ENCODE results near the gene RALGPS1.
"Not testable (repeated sequence)": the region's sequence is repeated elsewhere in the genome, so short reads cannot be mapped to it uniquely, and the experiment has no call there.

The RALGPS1 gene

DNA sequence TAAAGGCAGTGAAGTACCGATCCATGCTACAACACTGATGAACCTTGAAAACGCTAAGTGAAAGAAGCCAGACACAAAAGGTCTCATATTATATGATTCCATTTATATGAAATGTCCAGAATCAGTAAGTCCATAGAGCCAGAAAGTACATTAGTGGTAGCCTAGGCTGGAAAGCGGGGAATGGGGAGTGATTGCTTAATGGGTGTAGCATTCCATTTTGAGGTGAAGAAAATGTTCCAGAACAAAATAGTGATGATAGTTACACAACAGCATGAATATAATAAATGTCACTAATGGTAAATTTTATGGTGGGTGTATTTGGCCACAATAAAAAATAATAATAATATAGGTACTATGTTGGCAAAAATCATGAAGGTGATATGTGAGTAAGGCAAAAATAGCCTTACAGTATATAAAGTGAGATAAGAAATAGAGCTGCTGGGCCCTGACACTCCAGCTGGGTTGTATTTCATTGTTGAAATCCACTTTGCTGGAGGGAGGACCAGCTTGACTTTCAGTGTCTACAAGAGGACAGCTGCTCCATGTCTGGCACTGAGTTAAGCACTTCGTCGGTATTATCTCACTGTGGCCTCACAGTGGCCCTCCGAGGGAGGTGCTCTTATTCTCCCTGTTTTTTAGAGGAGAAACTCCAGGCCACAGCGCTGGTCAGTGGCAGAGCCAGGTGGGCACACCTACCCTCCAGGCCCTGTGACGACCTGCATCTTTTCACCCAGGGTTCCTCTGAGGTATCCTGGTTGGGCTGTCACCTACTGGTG is 230.3 kb downstream of the RALGPS1 start:
- no peak overlapping the region for H3K27ac ChIP-seq (ENCODE audit: poor library complexity, severe bottlenecking)
- ATAC-seq (ENCODE audit: low read depth) (no peak), DNase-seq (ENCODE audit: low spot score) (no peak)

DNA sequence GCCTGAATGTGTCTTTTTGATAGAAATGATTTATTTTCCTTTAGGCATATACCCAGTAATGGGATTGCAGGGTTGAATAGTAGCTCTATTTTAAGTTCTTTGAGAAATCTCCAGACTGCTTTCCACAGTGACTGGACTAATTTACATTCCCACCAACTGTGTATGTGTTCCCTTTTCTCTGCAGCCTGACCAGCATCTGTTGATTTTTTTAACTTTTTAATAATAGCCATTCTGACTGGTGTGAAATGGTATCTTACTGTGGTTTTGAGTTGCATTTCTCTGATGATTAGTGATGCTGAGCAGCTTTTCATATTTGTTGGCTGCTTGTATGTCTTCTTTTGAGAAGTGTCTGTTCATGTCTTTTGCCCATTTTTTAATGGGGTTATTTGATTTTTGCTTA is 232.3 kb downstream of the RALGPS1 start:
- not testable (repeated sequence) for ATAC-seq (ENCODE audit: low read depth)

More for the DNA sequence above, 230.3 kb downstream of the RALGPS1 start:
- H3K36me3 ChIP-seq (ENCODE audit: low read depth), result no peaks in the 10 kb centered on the region
- TF ChIP-seq, protein P1, sequence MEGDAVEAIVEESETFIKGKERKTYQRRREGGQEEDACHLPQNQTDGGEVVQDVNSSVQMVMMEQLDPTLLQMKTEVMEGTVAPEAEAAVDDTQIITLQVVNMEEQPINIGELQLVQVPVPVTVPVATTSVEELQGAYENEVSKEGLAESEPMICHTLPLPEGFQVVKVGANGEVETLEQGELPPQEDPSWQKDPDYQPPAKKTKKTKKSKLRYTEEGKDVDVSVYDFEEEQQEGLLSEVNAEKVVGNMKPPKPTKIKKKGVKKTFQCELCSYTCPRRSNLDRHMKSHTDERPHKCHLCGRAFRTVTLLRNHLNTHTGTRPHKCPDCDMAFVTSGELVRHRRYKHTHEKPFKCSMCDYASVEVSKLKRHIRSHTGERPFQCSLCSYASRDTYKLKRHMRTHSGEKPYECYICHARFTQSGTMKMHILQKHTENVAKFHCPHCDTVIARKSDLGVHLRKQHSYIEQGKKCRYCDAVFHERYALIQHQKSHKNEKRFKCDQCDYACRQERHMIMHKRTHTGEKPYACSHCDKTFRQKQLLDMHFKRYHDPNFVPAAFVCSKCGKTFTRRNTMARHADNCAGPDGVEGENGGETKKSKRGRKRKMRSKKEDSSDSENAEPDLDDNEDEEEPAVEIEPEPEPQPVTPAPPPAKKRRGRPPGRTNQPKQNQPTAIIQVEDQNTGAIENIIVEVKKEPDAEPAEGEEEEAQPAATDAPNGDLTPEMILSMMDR (IDR thresholded peaks at IDR 0.05; ENCODE audit: poor library complexity, severe bottlenecking), result no peak
- no peaks in the 10 kb centered on the region for H3K27me3 ChIP-seq (ENCODE audit: insufficient read depth, poor library complexity, severe bottlenecking)
- no peaks in the 10 kb centered on the region for H3K9me3 ChIP-seq (ENCODE audit: severe bottlenecking)
- H3K4me3 ChIP-seq (ENCODE audit: severe bottlenecking), result no peak overlapping the region
- no peaks in the 10 kb centered on the region for H3K4me1 ChIP-seq (ENCODE audit: insufficient read depth, poor library complexity, severe bottlenecking)

DNA sequence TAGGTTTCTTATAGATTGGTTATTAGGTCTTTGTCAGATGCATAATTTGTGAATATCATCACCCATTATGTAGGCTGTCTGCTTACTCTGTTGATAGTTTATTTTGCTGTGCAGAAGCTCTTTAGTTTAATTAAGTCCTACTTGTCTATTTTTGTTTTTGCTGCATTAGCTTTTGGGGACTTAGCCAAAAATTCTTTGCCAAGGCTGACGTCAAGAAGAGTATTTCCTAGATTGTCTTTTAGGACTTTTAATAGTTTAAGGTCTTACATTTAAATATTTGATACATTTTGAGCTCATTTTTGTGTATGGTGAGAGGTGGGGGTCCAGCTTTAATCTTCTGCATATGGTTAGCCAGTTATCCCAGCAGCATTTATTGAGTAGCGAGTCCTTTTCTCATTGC is 232.7 kb downstream of the RALGPS1 start:
- H3K4me3 ChIP-seq (ENCODE audit: severe bottlenecking), result no peak overlapping the region
- no peaks in the 10 kb centered on the region for H3K27me3 ChIP-seq (ENCODE audit: insufficient read depth, poor library complexity, severe bottlenecking)
- H3K27ac ChIP-seq (ENCODE audit: poor library complexity, severe bottlenecking), result no peak overlapping the region
- ATAC-seq (ENCODE audit: low read depth) (no peak), DNase-seq (ENCODE audit: low spot score) (no peak)
- no peaks in the 10 kb centered on the region for H3K36me3 ChIP-seq (ENCODE audit: low read depth)
- TF ChIP-seq, protein P1 (IDR thresholded peaks at IDR 0.05; ENCODE audit: poor library complexity, severe bottlenecking), result no peak
- no peaks in the 10 kb centered on the region for H3K4me1 ChIP-seq (ENCODE audit: insufficient read depth, poor library complexity, severe bottlenecking)
- H3K9me3 ChIP-seq (ENCODE audit: severe bottlenecking), result no peaks in the 10 kb centered on the region

More for the DNA sequence above, 232.3 kb downstream of the RALGPS1 start:
- H3K4me3 ChIP-seq (ENCODE audit: severe bottlenecking); H3K4me1 ChIP-seq (ENCODE audit: insufficient read depth, poor library complexity, severe bottlenecking); H3K27ac ChIP-seq (ENCODE audit: poor library complexity, severe bottlenecking); H3K36me3 ChIP-seq (ENCODE audit: low read depth); H3K9me3 ChIP-seq (ENCODE audit: severe bottlenecking); H3K27me3 ChIP-seq (ENCODE audit: insufficient read depth, poor library complexity, severe bottlenecking); DNase-seq (ENCODE audit: low spot score): not testable (repeated sequence)

DNA sequence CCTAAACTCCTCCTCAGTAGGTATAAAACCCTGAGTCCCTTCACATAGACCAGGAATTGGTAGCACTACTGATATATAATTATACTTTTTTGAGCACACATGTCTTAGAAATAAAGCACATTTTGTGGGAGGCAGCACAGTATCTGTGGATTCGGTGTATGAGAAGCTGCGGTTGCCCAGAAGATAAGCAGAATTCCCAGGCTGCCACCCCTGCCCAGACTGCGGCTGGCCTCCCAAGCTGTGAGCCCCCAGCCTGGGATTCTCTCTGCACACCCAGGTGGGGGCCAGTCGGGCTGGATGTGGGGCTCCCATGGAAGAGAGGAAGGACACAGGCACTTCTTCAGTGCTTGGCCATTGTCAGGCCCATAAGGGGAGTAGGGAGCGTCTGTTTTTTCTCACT is 233.4 kb downstream of the RALGPS1 start:
- no peak overlapping the region for H3K4me3 ChIP-seq (ENCODE audit: severe bottlenecking)
- H3K27ac ChIP-seq (ENCODE audit: poor library complexity, severe bottlenecking), result no peak overlapping the region
- H3K27me3 ChIP-seq (ENCODE audit: insufficient read depth, poor library complexity, severe bottlenecking), result no peaks in the 10 kb centered on the region
- TF ChIP-seq, protein P1 (IDR thresholded peaks at IDR 0.05; ENCODE audit: poor library complexity, severe bottlenecking), result no peak
- no peak for ATAC-seq (ENCODE audit: low read depth)
- DNase-seq (ENCODE audit: low spot score), result no peak
- no peaks in the 10 kb centered on the region for H3K36me3 ChIP-seq (ENCODE audit: low read depth)
- no peaks in the 10 kb centered on the region for H3K4me1 ChIP-seq (ENCODE audit: insufficient read depth, poor library complexity, severe bottlenecking)
- H3K9me3 ChIP-seq (ENCODE audit: severe bottlenecking), result no peaks in the 10 kb centered on the region

DNA sequence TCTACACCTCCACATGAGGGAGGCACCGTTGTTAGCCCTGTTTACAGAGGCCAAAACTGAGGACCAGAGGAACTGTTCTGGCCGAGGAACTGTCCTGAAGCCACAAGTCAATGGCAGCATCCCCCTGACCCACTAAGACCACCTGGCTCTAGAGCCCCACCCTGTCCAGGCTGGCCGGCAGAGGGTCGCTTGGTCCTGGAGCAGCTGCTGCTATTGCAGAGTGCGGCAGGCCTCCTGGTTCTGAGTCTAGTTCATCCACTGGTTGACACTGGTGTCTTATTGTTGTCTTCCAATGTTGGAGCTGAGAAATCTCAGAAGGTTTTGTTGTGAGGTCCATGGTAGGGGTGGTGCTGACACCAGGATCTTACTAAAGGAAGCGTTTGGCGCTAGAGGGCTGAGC is 234.4 kb downstream of the RALGPS1 start:
- TF ChIP-seq, protein P1 (IDR thresholded peaks at IDR 0.05; ENCODE audit: poor library complexity, severe bottlenecking), result no peak
- Histone ChIP-seq H3K27me3 (ENCODE audit: insufficient read depth, poor library complexity, severe bottlenecking) (no peaks in the 10 kb centered on the region), H3K36me3 (ENCODE audit: low read depth) (no peaks in the 10 kb centered on the region), H3K27ac (ENCODE audit: poor library complexity, severe bottlenecking) (no peak overlapping the region), H3K4me3 (ENCODE audit: severe bottlenecking) (no peak overlapping the region), H3K4me1 (ENCODE audit: insufficient read depth, poor library complexity, severe bottlenecking) (no peaks in the 10 kb centered on the region), H3K9me3 (ENCODE audit: severe bottlenecking) (no peaks in the 10 kb centered on the region)
- DNase-seq (ENCODE audit: low spot score) (no peak), ATAC-seq (ENCODE audit: low read depth) (no peak)
